ENCODE data around the gene B4GAT1.

- no peak for TF ChIP-seq CTCF (IDR thresholded peaks at IDR 0.05 in 2 of 3, conservative IDR thresholded peaks at IDR 0.05 in 1 of 3; ENCODE audit: borderline replicate concordance in 1 of 3, insufficient read depth in 1 of 3, low read depth in 2 of 3, low read length in 2 of 3)
- no peak for TF ChIP-seq ATF3 (IDR thresholded peaks at IDR 0.05)
- TF ChIP-seq, protein P1, sequence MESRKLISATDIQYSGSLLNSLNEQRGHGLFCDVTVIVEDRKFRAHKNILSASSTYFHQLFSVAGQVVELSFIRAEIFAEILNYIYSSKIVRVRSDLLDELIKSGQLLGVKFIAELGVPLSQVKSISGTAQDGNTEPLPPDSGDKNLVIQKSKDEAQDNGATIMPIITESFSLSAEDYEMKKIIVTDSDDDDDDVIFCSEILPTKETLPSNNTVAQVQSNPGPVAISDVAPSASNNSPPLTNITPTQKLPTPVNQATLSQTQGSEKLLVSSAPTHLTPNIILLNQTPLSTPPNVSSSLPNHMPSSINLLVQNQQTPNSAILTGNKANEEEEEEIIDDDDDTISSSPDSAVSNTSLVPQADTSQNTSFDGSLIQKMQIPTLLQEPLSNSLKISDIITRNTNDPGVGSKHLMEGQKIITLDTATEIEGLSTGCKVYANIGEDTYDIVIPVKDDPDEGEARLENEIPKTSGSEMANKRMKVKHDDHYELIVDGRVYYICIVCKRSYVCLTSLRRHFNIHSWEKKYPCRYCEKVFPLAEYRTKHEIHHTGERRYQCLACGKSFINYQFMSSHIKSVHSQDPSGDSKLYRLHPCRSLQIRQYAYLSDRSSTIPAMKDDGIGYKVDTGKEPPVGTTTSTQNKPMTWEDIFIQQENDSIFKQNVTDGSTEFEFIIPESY (IDR thresholded peaks at IDR 0.05; ENCODE audit: extremely low read depth, insufficient replicate concordance, low read length): no peak
- no peak for TF ChIP-seq SP1 (IDR thresholded peaks at IDR 0.05; ENCODE audit: low read depth)
- no peak for TF ChIP-seq POLR2A (IDR thresholded peaks at IDR 0.05; ENCODE audit: borderline replicate concordance, extremely low read depth, insufficient read depth, insufficient read length)
- TF ChIP-seq EZH2 (IDR thresholded peaks at IDR 0.05): no peak
- no peak for TF ChIP-seq RAD21 (IDR thresholded peaks at IDR 0.05; ENCODE audit: low read depth)
- no peak for TF ChIP-seq SIN3A (IDR thresholded peaks at IDR 0.05; ENCODE audit: low read depth)
- no peak for TF ChIP-seq POLR2AphosphoS5 (IDR thresholded peaks at IDR 0.05; ENCODE audit: low read depth, low read length)
- no peak for TF ChIP-seq CEBPB (IDR thresholded peaks at IDR 0.05; ENCODE audit: low read depth)
- TF ChIP-seq ZNF274 (IDR thresholded peaks at IDR 0.05; ENCODE audit: low read depth, low read length): no peak
These were observed 2.1 kb downstream of the B4GAT1 start for GRCh38 chr11:66345316-66345649.
